HepG2 (cell line): ENCODE measurements around the gene MXRA8. TPM values are rescaled to one million over a fixed set of nuclear protein-coding genes. Genes with fewer than 3 reads are reported as not detected.

Experiments
- AHDC1 ChIP-seq: sonication (generic); formaldehyde crosslinking; IDR thresholded peaks from 2 replicates; pipeline ENCODE4 v1.5.1; 2020; ENCODE audit warnings: mild to moderate bottlenecking, missing genetic modification reagents, borderline replicate concordance
- ATF4 ChIP-seq, 2 experiments: fragments of 450-650 bp in 1 of 2; sonication (generic) in 1 of 2; formaldehyde crosslinking; IDR thresholded peaks; 2 replicates each; pipeline versions ENCODE4 v1.5.0 to v1.8.0; 2020 to 2022; ENCODE audit warnings: mild to moderate bottlenecking in 1 of 2, missing genetic modification reagents in 1 of 2
- CBFB ChIP-seq: sonication (generic); formaldehyde crosslinking; IDR thresholded peaks from 2 replicates; pipeline ENCODE4 v1.4.0; 2020; ENCODE audit warnings: missing genetic modification reagents
- GLMP ChIP-seq: sonication (generic); formaldehyde crosslinking; IDR thresholded peaks from 2 replicates; pipeline ENCODE4 v1.9.0; 2021; ENCODE audit warnings: missing genetic modification reagents, mild to moderate bottlenecking, borderline replicate concordance
- MTA1 ChIP-seq: sonication (generic); formaldehyde crosslinking; IDR thresholded peaks from 2 replicates; pipeline ENCODE4 v1.4.0; 2020; ENCODE audit warnings: missing genetic modification reagents, mild to moderate bottlenecking, borderline replicate concordance
- POLR2A ChIP-seq, 2 experiments: IDR thresholded peaks; 2 replicates each; pipeline ENCODE4 v1.6.1; 2011; ENCODE audit warnings: low read depth in 2 of 2, low read length in 2 of 2, mild to moderate bottlenecking in 1 of 2, moderate library complexity in 1 of 2; ENCODE audit not compliant: insufficient read depth in 1 of 2
- POLR2AphosphoS5 ChIP-seq: IDR thresholded peaks from 2 replicates; pipeline ENCODE4 v1.6.1; 2012; ENCODE audit warnings: low read depth, low read length
- PRMT3 ChIP-seq: sonication (generic); formaldehyde crosslinking; IDR thresholded peaks from 2 replicates; pipeline ENCODE4 v1.8.1; 2022; ENCODE audit warnings: low read depth, mild to moderate bottlenecking, moderate library complexity, missing genetic modification reagents, borderline replicate concordance
- SNRNP70 ChIP-seq: fragments of 200-400 bp; formaldehyde crosslinking; IDR thresholded peaks from 2 replicates; pipeline ENCODE4 v1.6.1; 2017; ENCODE audit warnings: mild to moderate bottlenecking, low read depth, low read length, moderate library complexity
- ZBTB34 ChIP-seq: sonication (generic); formaldehyde crosslinking; IDR thresholded peaks from 2 replicates; pipeline ENCODE4 v1.8.0; 2022; ENCODE audit warnings: mild to moderate bottlenecking, missing genetic modification reagents
- ZC3H13 ChIP-seq: sonication (generic); formaldehyde crosslinking; IDR thresholded peaks from 2 replicates; pipeline ENCODE4 v1.8.1; 2023; ENCODE audit warnings: mild to moderate bottlenecking, missing genetic modification reagents, moderate library complexity
- ZNF274 ChIP-seq: sonication (generic); formaldehyde crosslinking; IDR thresholded peaks from 2 replicates; pipeline ENCODE4 v1.5.1; 2020; ENCODE audit warnings: mild to moderate bottlenecking, missing genetic modification reagents
- ZNF335 ChIP-seq: sonication (generic); formaldehyde crosslinking; IDR thresholded peaks from 2 replicates; pipeline ENCODE4 v1.4.0; 2020; ENCODE audit warnings: missing genetic modification reagents
- ZNF337 ChIP-seq: sonication (generic); formaldehyde crosslinking; IDR thresholded peaks from 2 replicates; pipeline ENCODE4 v1.5.1; 2020; ENCODE audit warnings: missing genetic modification reagents, low read depth, mild to moderate bottlenecking, borderline replicate concordance
- ZNF383 ChIP-seq: sonication (generic); formaldehyde crosslinking; IDR thresholded peaks from 2 replicates; pipeline ENCODE4 v1.4.0; 2020; ENCODE audit warnings: missing genetic modification reagents, mild to moderate bottlenecking, borderline replicate concordance
- ZNF556 ChIP-seq: sonication (generic); formaldehyde crosslinking; IDR thresholded peaks from 2 replicates; pipeline ENCODE4 v1.4.0; 2020; ENCODE audit warnings: mild to moderate bottlenecking, missing genetic modification reagents, borderline replicate concordance
- ZNF709 ChIP-seq: sonication (generic); formaldehyde crosslinking; IDR thresholded peaks from 2 replicates; pipeline ENCODE4 v1.5.0; 2020; ENCODE audit warnings: mild to moderate bottlenecking, missing genetic modification reagents
- ZNF740 ChIP-seq: sonication (generic); formaldehyde crosslinking; IDR thresholded peaks from 2 replicates; pipeline ENCODE4 v1.4.0; 2020; ENCODE audit warnings: missing genetic modification reagents
- polyA plus RNA-seq, 8 experiments: library from polyadenylated mRNA; depleted of rRNA in 3 of 8; stranded (reverse) in 7 of 8; unstranded in 1 of 8; fragments of >200 nt; fragmentation: Illumina TruSeq in 4 of 8; extraction: Trizol in 4 of 8; gene quantifications; 2 replicates each; pipeline versions ENCODE4 v1.2.1 to v1.2.3, GENCODE V29; 2011 to 2016; ENCODE audit warnings: low read depth in 4 of 8, missing spikeins in 1 of 8, mixed read lengths in 1 of 8; ENCODE audit not compliant: insufficient read depth in 1 of 8
- total RNA-seq, 5 experiments: library from RNA; depleted of rRNA; stranded (reverse); fragments of >200 nt; fragmentation: Illumina TruSeq; extraction: Trizol; gene quantifications; 2 replicates each; pipeline ENCODE4 v1.2.3, GENCODE V29; 2016; ENCODE audit warnings: low read depth in 1 of 5

Gene MXRA8
- total and polyA plus RNA-seq, 2 of the 13 experiments (the other 11 are each of a cell fraction or from before 2014, with no cell fraction given) = 19.8 to 44.8 TPM

- TF ChIP-seq CBFB (CRISPR knock-in tag) (0 out of 2 replicates have a peak, but pooled peaks have one; percentile 12), MTA1 (0 out of 2 replicates have a peak, but pooled peaks have one; percentile 1), ZNF335 (0 out of 2 replicates have a peak, but pooled peaks have one; percentile 10), POLR2A (IDR thresholded peaks at IDR 0.05; ENCODE audit: insufficient read depth in 1 of 2, low read depth in 2 of 2, low read length in 2 of 2) (0 out of 4 replicates have a peak, but pooled peaks of 1 of the 2 experiments have one; percentile 11), GLMP (CRISPR knock-in tag) (no peak), ZC3H13 (CRISPR knock-in tag) (peak; percentile 22; the same call in 1 of the 2 replicates), ZNF556 (CRISPR knock-in tag) (0 out of 2 replicates have a peak, but pooled peaks have one; percentile 28), ZNF337 (no peak), PRMT3 (CRISPR knock-in tag) (no peak), ZBTB34 (CRISPR knock-in tag) (no peak), AHDC1 (CRISPR knock-in tag) (no peak), ZNF740 (CRISPR knock-in tag) (peak; percentile 63; the same call in 1 of the 2 replicates), POLR2AphosphoS5 (0 out of 2 replicates have a peak, but pooled peaks have one; percentile 2), ATF4 (CRISPR knock-in tag; IDR thresholded peaks at IDR 0.05) (no peak), SNRNP70 (no peak), ZNF709 (CRISPR knock-in tag) (peak; percentile 22; the same call in 1 of the 2 replicates), ZNF383 (CRISPR knock-in tag) (no peak), ZNF274 (CRISPR knock-in tag) (0 out of 2 replicates have a peak, but pooled peaks have one; percentile 14)
These were observed 52.2 kb downstream of the MXRA8 start (continued) for GRCh38 chr1:1306070-1306660.
